Thoracic aorta (tissue), 2 donors: ENCODE measurements around the gene SSH2. TPM values are rescaled to one million over a fixed set of nuclear protein-coding genes. Genes with fewer than 3 reads are reported as not detected.

Experiments
- ATAC-seq: fragments of 150-250 bp; one replicate; pipeline ENCODE4 v1.8.0; 2017; ENCODE audit warnings: low read depth; ENCODE audit not compliant: insufficient number of reproducible peaks, low FRiP score
- DNase-seq: peaks from one replicate; pipeline ENCODE4 v3.0.0-alpha.2; 2020; ENCODE audit warnings: low spot score
- H3K27ac ChIP-seq, 2 donors: fragments of 200-600 bp; sonication (generic); 1 replicate in 1 of 2; 2 replicates in 1 of 2; pipeline ENCODE4 v1.5.1; 2016; ENCODE audit warnings: mild to moderate bottlenecking in 2 of 2, moderate library complexity in 2 of 2
- H3K27me3 ChIP-seq: fragments of 200-600 bp; sonication (generic); replicated peaks from 2 replicates; pipeline ENCODE4 v1.6.0; 2016; ENCODE audit warnings: mild to moderate bottlenecking; ENCODE audit not compliant: insufficient read depth
- H3K36me3 ChIP-seq: fragments of 200-600 bp; sonication (generic); one replicate; pipeline ENCODE4 v1.5.1; 2016
- H3K4me1 ChIP-seq, 2 donors: fragments of 200-600 bp; sonication (generic); 1 replicate in 1 of 2; 2 replicates in 1 of 2; pipeline versions ENCODE4 v1.5.1 to v1.6.0; 2016; ENCODE audit warnings: low read depth in 2 of 2, mild to moderate bottlenecking in 1 of 2; ENCODE audit not compliant: control insufficient read depth in 1 of 2
- H3K4me3 ChIP-seq: fragments of 200-600 bp; sonication (generic); 2 replicates; pipeline ENCODE4 v1.5.1; 2016; ENCODE audit warnings: mild to moderate bottlenecking
- H3K9me3 ChIP-seq: fragments of 200-600 bp; sonication (generic); 2 replicates; pipeline ENCODE4 v1.5.1; 2016
- CTCF ChIP-seq: fragments of 200-600 bp; sonication (generic); IDR thresholded peaks from one replicate; pipeline ENCODE4 v1.5.1; 2019; ENCODE audit warnings: antibody characterized with exemption
- total RNA-seq, 2 donors: library from RNA; depleted of rRNA; stranded (reverse); fragments of >200 nt; gene quantifications; one replicate each; pipeline versions ENCODE4 v1.1.0 to v1.2.3, GENCODE V29; 2016

SSH2 gene
- total RNA-seq, 2 donors from 2014 or later, result 31.5 to 33.2 TPM

GRCh38 chr17:29616300-29617048, 313.6 kb downstream of the SSH2 start:
- no peaks in the 10 kb centered on the region for H3K27me3 ChIP-seq
- peaks cover 35 to 82% of the 10 kb centered on the region in 2 donors for H3K4me1 ChIP-seq
- no peak overlapping the region for H3K27ac ChIP-seq
- no peak for TF ChIP-seq CTCF
- H3K36me3 ChIP-seq, result no peaks in the 10 kb centered on the region
- no peak for ATAC-seq
- H3K9me3 ChIP-seq, result no peaks in the 10 kb centered on the region
- H3K4me3 ChIP-seq, result peak overlapping the region; percentile 70
- DNase-seq, result no peak

GRCh38 chr17:29615492-29616299, 314.3 kb downstream of the SSH2 start:
- H3K27ac ChIP-seq, result no peak overlapping the region
- H3K4me1 ChIP-seq, result peaks cover 35 to 74% of the 10 kb centered on the region in 2 donors
- H3K9me3 ChIP-seq, result no peaks in the 10 kb centered on the region
- ATAC-seq (no peak), DNase-seq (peak; percentile 43)
- peak overlapping the region; percentile 70 for H3K4me3 ChIP-seq
- TF ChIP-seq CTCF, result no peak
- no peaks in the 10 kb centered on the region for H3K27me3 ChIP-seq
- no peaks in the 10 kb centered on the region for H3K36me3 ChIP-seq

DNA sequence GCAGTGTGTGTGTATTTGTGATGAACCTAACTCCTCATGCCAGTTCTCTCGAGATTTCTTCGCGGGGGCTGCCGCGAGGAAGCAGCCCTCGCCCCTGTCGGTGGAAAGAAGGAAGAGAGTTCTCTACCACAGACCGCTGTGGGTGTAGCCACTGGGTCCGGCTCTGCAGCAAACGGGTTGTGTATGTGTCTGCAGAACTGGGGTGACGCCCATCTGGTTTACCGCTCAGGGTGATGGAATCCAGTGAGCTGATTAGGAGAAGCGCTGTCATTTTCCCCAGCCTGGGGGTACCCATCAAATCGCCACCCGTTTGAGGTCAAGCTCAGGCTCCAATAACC, 315.0 kb downstream of the SSH2 start:
- ATAC-seq, result no peak
- no peaks in the 10 kb centered on the region for H3K27me3 ChIP-seq
- no peak for DNase-seq
- no peak for TF ChIP-seq CTCF
- no peaks in the 10 kb centered on the region for H3K36me3 ChIP-seq
- no peaks in the 10 kb centered on the region for H3K9me3 ChIP-seq
- H3K27ac ChIP-seq, result no peak overlapping the region
- peaks cover 35 to 72% of the 10 kb centered on the region in 2 donors for H3K4me1 ChIP-seq
- H3K4me3 ChIP-seq, result peak overlapping the region; percentile 70

GRCh38 chr17:29614349-29615047, 315.5 kb downstream of the SSH2 start:
- H3K27ac ChIP-seq, result no peak overlapping the region
- H3K4me3 ChIP-seq, result no peak overlapping the region

More at GRCh38 chr17:29614349-29615047, 315.5 kb downstream of the SSH2 start:
- H3K36me3 ChIP-seq, result no peaks in the 10 kb centered on the region
- ATAC-seq (no peak), DNase-seq (no peak)
- no peaks in the 10 kb centered on the region for H3K27me3 ChIP-seq
- H3K9me3 ChIP-seq, result no peaks in the 10 kb centered on the region
- H3K4me1 ChIP-seq, result peaks cover 35 to 67% of the 10 kb centered on the region in 2 donors
- no peak for TF ChIP-seq CTCF
